ENCODE data around the gene WDR27.
"Not testable (repeated sequence)": the region's sequence is repeated elsewhere in the genome, so short reads cannot be mapped to it uniquely, and the experiment has no call there.

DNA sequence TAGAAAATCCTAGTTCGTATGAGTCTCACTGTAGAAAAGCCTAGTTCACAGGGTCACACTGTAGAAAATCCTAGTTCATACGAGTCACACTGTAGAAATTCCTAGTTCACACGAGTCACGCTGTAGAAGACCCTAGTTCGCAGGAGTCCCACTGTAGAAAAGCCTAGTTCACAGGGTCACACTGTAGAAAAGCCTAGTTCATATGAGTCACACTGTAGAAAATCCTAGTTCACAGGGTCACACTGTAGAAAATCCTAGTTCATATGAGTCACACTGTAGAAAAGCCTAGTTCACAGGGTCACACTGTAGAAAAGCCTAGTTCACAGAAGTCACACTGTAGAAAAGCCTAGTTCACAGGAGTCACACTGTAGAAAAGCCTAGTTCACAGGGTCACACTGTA lies 56.4 kb downstream of the WDR27 start:
- TF ChIP-seq, protein P1, sequence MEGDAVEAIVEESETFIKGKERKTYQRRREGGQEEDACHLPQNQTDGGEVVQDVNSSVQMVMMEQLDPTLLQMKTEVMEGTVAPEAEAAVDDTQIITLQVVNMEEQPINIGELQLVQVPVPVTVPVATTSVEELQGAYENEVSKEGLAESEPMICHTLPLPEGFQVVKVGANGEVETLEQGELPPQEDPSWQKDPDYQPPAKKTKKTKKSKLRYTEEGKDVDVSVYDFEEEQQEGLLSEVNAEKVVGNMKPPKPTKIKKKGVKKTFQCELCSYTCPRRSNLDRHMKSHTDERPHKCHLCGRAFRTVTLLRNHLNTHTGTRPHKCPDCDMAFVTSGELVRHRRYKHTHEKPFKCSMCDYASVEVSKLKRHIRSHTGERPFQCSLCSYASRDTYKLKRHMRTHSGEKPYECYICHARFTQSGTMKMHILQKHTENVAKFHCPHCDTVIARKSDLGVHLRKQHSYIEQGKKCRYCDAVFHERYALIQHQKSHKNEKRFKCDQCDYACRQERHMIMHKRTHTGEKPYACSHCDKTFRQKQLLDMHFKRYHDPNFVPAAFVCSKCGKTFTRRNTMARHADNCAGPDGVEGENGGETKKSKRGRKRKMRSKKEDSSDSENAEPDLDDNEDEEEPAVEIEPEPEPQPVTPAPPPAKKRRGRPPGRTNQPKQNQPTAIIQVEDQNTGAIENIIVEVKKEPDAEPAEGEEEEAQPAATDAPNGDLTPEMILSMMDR (IDR thresholded peaks at IDR 0.05; ENCODE audit: borderline replicate concordance, extremely low read depth, low read length, poor library complexity, severe bottlenecking), result not testable (repeated sequence)
- TF ChIP-seq EZH2 (IDR thresholded peaks at IDR 0.05; ENCODE audit: borderline replicate concordance, low read depth, low read length, severe bottlenecking), result not testable (repeated sequence)

Data from DND-41 (cell line).